ENCODE results near the gene EXOC6B. TPM values are rescaled to one million over a fixed set of nuclear protein-coding genes. Genes with fewer than 3 reads are reported as not detected.

EXOC6B gene
- total RNA-seq, 4 donors from 2014 or later, result 14.1 to 107 (median 38.5) TPM

- Histone ChIP-seq H3K27ac (no peak overlapping the region), H3K4me3 (no peak overlapping the region), H3K4me1 (no peaks in the 10 kb centered on the region), H3K9me3 (no peaks in the 10 kb centered on the region), H3K36me3 (no peaks in the 10 kb centered on the region), H3K27me3 (no peaks in the 10 kb centered on the region)
- TF ChIP-seq POLR2A (IDR thresholded peaks at IDR 0.05), result no peak
- TF ChIP-seq, protein P1, sequence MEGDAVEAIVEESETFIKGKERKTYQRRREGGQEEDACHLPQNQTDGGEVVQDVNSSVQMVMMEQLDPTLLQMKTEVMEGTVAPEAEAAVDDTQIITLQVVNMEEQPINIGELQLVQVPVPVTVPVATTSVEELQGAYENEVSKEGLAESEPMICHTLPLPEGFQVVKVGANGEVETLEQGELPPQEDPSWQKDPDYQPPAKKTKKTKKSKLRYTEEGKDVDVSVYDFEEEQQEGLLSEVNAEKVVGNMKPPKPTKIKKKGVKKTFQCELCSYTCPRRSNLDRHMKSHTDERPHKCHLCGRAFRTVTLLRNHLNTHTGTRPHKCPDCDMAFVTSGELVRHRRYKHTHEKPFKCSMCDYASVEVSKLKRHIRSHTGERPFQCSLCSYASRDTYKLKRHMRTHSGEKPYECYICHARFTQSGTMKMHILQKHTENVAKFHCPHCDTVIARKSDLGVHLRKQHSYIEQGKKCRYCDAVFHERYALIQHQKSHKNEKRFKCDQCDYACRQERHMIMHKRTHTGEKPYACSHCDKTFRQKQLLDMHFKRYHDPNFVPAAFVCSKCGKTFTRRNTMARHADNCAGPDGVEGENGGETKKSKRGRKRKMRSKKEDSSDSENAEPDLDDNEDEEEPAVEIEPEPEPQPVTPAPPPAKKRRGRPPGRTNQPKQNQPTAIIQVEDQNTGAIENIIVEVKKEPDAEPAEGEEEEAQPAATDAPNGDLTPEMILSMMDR (IDR thresholded peaks at IDR 0.05), result no peak
- no peak for DNase-seq
- intact Hi-C loops (cut with DNase I; ENCODE audit: low total_unique reads), result no loop called here
Measured at GRCh38 chr2:72483346-72483745, 342.5 kb downstream of the EXOC6B start.

- DNase-seq, result no peak
- TF ChIP-seq, protein P1 (IDR thresholded peaks at IDR 0.05), result no peak
- TF ChIP-seq POLR2A (IDR thresholded peaks at IDR 0.05), result no peak
- intact Hi-C loops (cut with DNase I; ENCODE audit: low total_unique reads), result no loop called here
- H3K4me3 ChIP-seq, result no peak overlapping the region
- H3K4me1 ChIP-seq, result no peaks in the 10 kb centered on the region
- no peaks in the 10 kb centered on the region for H3K9me3 ChIP-seq
- H3K27ac ChIP-seq, result no peak overlapping the region
- no peaks in the 10 kb centered on the region for H3K27me3 ChIP-seq
- H3K36me3 ChIP-seq, result no peaks in the 10 kb centered on the region
Measured at GRCh38 chr2:72475246-72475645, 350.6 kb downstream of the EXOC6B start.

DNA sequence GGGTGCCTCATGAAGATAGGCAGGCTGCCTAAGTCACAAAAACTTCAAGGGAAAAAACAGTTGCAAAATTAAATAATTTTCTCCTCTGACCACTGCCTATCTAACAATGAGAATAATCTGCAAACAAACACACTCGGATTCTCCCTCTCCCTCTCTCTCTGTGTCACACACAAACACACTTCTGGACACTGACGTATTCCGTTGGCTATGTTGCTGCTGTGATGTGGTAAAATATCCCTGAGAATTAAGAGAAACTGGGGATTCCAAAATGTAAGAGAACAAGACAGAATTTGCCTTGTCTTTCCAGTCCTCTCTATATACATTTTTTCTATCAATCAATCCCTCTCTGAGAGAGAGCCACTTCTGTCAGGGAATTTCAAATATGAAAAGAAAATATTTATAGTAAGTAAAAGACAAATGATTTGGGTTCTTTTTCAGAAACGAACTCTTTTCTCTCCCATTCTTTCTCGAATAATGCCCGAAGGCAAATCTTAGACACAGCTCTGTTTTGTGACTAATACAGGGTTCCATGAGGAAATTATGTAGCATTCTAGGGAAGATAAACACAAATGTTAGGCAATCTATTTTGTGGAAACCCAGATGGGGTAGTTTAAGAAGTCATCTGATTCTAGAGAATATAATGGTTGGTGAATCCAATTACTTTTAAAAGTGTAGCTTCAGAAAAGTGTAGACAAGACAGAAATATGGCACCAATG lies 367.9 kb downstream of the EXOC6B start:
- no peaks in the 10 kb centered on the region for H3K27me3 ChIP-seq
- peaks cover 0 to 3% of the 10 kb centered on the region in 2 donors for H3K9me3 ChIP-seq
- no peaks in the 10 kb centered on the region for H3K4me1 ChIP-seq
- DNase-seq, result no peak
- intact Hi-C loops (cut with DNase I; ENCODE audit: low total_unique reads), result no loop called here
- no peak overlapping the region for H3K27ac ChIP-seq
- no peaks in the 10 kb centered on the region for H3K36me3 ChIP-seq
- TF ChIP-seq POLR2A (IDR thresholded peaks at IDR 0.05), result no peak
- TF ChIP-seq, protein P1 (IDR thresholded peaks at IDR 0.05), result no peak
- H3K4me3 ChIP-seq, result no peak overlapping the region

DNA sequence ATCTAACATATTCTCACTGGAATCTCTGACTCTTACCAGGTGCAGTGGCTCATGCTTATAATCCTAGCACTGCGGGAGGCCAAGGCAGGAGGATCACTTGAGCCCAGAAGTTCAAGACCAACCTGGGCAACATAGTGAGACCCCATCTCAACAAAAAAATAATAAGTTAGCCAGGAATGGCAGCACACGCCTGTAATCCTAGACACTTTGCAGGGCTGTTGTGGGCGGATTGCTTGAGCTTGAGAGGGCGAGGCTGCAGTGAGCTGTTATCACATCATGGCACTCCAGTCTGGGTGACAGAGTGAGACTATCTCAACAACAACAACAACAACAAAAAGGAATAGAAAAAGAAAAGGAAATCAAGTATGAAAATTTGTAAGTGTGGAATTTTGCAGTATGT lies 371.6 kb downstream of the EXOC6B start:
- Histone ChIP-seq H3K27ac (no peak overlapping the region), H3K4me3 (no peak overlapping the region), H3K9me3 (no peaks in the 10 kb centered on the region), H3K27me3 (no peaks in the 10 kb centered on the region), H3K4me1 (no peaks in the 10 kb centered on the region), H3K36me3 (no peaks in the 10 kb centered on the region)
- intact Hi-C loops (cut with DNase I; ENCODE audit: low total_unique reads), result no loop called here
- DNase-seq, result no peak
- TF ChIP-seq, protein P1 (IDR thresholded peaks at IDR 0.05), result no peak
- TF ChIP-seq POLR2A (IDR thresholded peaks at IDR 0.05), result no peak

- Histone ChIP-seq H3K27ac (no peak overlapping the region), H3K4me1 (no peaks in the 10 kb centered on the region), H3K4me3 (no peak overlapping the region), H3K9me3 (no peaks in the 10 kb centered on the region), H3K27me3 (no peaks in the 10 kb centered on the region), H3K36me3 (no peaks in the 10 kb centered on the region)
- no peak for DNase-seq
- intact Hi-C loops (cut with DNase I; ENCODE audit: low total_unique reads), result no loop called here
- TF ChIP-seq POLR2A (IDR thresholded peaks at IDR 0.05), result no peak
- TF ChIP-seq, protein P1 (IDR thresholded peaks at IDR 0.05), result no peak
Measured at GRCh38 chr2:72442270-72442669, 383.6 kb downstream of the EXOC6B start.
